Keratinocyte (primary cell): ENCODE results near the gene LPAR3.

Source experiments
- EZH2 ChIP-seq: IDR thresholded peaks from one replicate; pipeline ENCODE4 v1.6.1; 2012; ENCODE audit warnings: inconsistent platforms, mild to moderate bottlenecking, low read length, moderate library complexity
- TF ChIP-seq, protein P1 (sequence below), 3 experiments: IDR thresholded peaks in 1 of 3; conservative IDR thresholded peaks in 1 of 3; optimal IDR thresholded peaks in 1 of 3; 2 replicates in 2 of 3; 3 replicates in 1 of 3; pipeline versions ENCODE3 to v1.5.1; 2011; ENCODE audit warnings: low read length in 3 of 3, mild to moderate bottlenecking in 3 of 3, moderate library complexity in 2 of 3, control low read depth in 1 of 3, inconsistent platforms in 1 of 3; ENCODE audit not compliant: insufficient read depth in 2 of 3; ENCODE audit errors: extremely low read depth in 1 of 3

GRCh38 chr1:84855168-84855567 is 37.8 kb downstream of the LPAR3 start:
- TF ChIP-seq EZH2 = no peak
- TF ChIP-seq, protein P1, sequence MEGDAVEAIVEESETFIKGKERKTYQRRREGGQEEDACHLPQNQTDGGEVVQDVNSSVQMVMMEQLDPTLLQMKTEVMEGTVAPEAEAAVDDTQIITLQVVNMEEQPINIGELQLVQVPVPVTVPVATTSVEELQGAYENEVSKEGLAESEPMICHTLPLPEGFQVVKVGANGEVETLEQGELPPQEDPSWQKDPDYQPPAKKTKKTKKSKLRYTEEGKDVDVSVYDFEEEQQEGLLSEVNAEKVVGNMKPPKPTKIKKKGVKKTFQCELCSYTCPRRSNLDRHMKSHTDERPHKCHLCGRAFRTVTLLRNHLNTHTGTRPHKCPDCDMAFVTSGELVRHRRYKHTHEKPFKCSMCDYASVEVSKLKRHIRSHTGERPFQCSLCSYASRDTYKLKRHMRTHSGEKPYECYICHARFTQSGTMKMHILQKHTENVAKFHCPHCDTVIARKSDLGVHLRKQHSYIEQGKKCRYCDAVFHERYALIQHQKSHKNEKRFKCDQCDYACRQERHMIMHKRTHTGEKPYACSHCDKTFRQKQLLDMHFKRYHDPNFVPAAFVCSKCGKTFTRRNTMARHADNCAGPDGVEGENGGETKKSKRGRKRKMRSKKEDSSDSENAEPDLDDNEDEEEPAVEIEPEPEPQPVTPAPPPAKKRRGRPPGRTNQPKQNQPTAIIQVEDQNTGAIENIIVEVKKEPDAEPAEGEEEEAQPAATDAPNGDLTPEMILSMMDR (optimal IDR thresholded peaks at IDR 0.05 in 1 of 3, IDR thresholded peaks at IDR 0.05 in 1 of 3, conservative IDR thresholded peaks at IDR 0.05 in 1 of 3; ENCODE audit: extremely low read depth in 1 of 3, insufficient read depth in 2 of 3, low read length in 3 of 3) = no peak
